ENCODE results near the gene CDKN1B.

Gene CDKN1B

DNA sequence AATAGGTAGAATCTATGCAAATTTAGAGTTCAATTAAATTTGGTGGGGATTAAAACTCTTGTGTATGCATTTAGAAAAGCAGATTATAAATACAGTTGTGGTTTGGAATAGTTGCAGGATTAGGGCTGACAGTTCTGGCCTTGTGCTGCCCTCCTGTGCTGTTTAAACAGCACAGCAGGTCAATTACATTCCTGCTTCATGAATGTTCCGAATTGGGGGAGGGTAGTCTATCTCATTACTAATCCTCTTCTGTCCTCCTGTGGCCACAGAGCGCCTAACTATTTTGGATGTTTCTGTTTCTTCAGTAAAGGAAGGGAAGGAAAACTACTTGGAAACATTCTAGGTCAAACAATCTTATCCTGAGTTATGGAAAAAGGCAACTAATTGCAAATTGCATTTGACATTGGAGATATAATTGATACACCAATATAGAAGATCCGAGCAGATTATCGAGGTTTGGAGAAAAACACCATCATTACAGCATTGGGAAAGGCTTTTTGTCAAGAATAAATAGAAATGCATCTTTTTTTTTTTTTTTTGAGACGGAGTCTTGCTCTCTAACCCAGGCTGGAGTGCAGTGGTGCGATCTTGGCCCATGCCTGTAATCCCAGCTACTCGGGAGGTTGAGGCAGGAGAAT, 12.5 kb upstream of the CDKN1B start:
- peak; percentile 96 for DNase-seq

DNA sequence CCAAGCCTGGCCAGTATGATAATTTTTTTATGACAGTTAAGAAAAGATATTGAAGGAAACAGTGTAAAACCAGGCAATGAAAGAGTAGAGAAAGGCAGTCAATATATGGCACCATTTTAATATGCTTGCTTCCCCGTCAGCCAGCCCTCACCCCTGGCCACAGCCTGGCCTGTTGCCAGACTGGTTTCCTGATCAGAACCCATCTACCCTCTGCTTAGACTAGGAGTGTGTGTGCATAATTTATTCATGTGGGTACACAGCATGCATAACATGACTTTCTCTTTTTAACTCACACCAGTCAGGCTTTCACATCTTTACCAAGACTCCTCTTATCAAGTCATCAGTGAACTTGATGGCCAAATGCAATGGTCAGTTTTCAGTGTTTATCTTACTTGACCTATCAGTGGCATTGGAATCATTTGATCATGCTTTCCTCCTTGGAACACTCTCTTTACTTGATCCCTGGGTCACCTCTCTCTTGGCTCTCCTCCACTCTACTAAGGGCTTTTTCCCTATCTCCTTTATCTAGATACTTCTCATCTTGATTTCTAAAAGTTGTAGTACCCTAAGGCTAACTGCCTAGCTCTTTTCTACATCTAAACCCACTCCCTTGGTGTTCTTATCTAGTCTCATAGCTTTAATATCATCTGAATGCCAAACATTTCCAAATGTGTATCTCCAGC, 11.2 kb upstream of the CDKN1B start:
- peak; percentile 90 for DNase-seq

GRCh38 chr12:12713932-12714275, 3.3 kb upstream of the CDKN1B start:
- no peak for DNase-seq

DNA sequence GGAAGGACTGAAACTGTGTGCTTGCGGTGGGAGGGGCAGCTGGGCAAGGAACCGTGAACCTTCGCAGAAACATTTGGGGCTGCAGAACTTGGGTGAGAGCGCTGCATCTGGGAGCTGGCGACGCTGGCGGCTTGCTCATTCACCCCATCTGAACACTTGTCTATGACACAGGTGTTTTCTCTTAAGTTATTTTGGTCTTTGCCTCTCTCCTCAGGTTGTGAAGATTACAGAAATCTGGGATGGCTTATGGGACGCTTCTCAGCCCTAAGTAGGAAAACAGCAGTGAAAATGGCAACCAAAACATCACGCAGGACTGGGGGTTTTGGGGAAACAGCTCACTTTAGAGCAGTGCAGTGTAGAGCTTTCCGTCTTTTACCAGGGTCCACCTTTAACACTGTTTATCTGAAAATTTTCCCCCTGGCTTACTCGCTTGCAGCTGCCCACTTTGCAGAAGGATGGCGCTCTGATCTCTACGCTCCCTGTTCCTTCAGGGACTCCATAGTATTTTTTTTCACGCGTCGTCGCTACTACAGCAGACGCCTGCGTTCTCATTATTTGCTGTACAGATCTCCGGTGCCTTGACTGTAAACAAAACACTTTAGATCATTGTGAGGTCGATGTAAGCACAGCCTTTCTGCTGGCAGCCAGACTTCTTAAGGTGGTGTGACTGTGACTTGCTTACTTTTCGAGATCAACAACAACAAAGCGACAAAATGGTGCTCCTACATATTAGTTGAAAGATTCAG, 2.7 kb upstream of the CDKN1B start:
- peak; percentile 76 for DNase-seq

DNA sequence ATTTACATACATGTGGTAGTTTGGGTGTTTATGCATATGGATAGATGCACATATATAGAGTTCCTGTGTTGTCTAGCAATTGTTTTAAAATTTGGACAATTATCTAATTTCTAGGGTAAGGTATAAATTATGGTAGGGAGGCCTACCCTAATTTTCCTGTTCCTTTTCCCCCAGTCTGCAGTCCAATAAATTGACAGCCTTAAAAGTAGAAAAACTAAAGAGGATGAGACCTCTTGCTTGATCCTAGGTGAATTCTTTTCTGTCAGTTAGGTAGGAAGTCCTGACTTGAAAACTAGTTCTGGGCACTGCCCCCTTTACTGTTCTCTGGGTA, 2.1 kb upstream of the CDKN1B start:
- DNase-seq, result no peak

- peak; percentile 94 for DNase-seq
Observed at GRCh38 chr12:12715459-12716150, 1.6 kb upstream of the CDKN1B start.

DNA sequence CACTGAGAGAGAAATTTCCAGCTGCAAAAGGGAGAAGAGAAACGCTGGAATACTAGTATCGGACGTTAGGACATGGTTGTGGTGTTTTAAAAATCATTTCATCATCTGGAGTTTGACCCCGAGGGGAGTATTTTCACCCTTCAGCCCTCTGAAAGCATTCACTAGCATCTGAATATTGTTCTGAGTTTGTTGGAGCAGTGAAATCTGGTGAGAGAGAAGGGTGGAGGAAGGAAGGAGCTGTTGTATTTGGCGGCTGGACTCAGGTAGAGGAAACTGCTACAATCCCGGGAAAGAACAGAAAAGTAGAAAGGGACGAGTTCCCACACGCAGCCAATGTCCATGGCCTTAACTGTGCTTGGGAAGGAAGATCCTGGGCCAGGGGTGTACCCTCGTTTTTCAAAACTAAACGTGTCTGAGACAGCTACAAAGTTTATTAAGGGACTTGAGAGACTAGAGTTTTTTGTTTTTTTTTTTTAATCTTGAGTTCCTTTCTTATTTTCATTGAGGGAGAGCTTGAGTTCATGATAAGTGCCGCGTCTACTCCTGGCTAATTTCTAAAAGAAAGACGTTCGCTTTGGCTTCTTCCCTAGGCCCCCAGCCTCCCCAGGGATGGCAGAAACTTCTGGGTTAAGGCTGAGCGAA, 896 bp upstream of the CDKN1B start:
- DNase-seq, result no peak

- peak; percentile 69 for DNase-seq
Observed at GRCh38 chr12:12717586-12718380, 615 bp downstream of the CDKN1B start.

GRCh38 chr12:12718381-12718759, 1.2 kb downstream of the CDKN1B start:
- peak; percentile 30 for DNase-seq

DNA sequence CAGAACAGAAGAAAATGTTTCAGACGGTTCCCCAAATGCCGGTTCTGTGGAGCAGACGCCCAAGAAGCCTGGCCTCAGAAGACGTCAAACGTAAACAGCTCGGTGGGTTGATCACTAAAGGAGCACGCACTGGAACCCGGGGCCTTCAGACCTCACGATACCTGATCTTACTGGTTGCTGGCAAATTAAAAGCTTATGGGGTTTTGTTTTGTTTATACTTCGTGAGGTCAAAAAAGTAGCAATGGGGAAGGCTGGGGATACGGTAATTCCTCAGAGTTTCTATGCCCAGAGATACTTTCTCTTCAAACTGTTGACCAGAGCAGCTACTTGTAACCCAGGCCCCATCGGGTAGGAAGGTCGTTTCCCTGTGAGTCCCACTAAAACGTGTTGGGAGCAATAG, 1.7 kb downstream of the CDKN1B start:
- peak; percentile 57 for DNase-seq

DNA sequence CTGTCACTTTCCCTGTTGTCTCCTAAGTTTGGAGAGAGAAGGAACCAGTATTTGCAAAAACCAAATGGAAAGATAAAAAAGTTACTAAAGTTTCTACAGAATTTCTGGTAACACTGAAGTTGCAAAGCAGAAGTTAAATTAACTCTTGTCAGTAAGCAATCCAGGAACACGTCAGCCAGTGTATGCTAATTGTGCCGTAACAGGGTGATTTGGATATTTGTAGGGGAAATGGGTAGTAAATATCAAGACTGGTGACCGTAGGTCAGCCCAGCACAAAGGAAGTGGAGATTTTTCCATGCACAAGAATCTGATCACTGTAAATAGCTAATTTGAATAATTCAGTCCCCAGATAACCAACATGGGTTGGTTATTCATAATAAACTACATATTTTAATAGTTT, 2.3 kb downstream of the CDKN1B start:
- peak; percentile 76 for DNase-seq

- DNase-seq, result peak; percentile 43
Observed at GRCh38 chr12:12720052-12720451, 2.9 kb downstream of the CDKN1B start.

DNA sequence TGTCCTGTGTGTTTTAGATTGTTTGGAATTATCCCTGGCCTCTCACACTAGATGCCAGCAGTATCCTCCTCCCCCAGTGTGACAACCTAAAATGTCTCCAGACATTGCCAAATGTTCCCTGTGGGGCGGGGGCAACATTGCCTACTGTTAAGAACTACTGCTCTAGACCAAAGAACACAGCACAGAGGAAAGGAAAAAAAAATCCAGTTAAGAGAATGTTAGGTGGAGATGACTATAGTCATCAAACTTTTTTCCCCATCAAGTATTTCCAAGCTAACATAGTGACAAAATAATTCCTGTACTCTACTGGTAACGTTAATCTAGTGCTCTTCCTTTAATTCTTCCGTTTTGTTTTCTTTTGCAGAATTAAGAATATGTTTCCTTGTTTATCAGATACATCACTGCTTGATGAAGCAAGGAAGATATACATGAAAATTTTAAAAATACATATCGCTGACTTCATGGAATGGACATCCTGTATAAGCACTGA, 3.5 kb downstream of the CDKN1B start:
- peak; percentile 57 for DNase-seq

DNA sequence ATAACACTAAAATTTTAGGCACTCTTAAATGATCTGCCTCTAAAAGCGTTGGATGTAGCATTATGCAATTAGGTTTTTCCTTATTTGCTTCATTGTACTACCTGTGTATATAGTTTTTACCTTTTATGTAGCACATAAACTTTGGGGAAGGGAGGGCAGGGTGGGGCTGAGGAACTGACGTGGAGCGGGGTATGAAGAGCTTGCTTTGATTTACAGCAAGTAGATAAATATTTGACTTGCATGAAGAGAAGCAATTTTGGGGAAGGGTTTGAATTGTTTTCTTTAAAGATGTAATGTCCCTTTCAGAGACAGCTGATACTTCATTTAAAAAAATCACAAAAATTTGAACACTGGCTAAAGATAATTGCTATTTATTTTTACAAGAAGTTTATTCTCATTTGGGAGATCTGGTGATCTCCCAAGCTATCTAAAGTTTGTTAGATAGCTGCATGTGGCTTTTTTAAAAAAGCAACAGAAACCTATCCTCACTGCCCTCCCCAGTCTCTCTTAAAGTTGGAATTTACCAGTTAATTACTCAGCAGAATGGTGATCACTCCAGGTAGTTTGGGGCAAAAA, 4.1 kb downstream of the CDKN1B start:
- peak; percentile 48 for DNase-seq

GRCh38 chr12:12721814-12722434, 4.8 kb downstream of the CDKN1B start:
- DNase-seq, result no peak

DNA sequence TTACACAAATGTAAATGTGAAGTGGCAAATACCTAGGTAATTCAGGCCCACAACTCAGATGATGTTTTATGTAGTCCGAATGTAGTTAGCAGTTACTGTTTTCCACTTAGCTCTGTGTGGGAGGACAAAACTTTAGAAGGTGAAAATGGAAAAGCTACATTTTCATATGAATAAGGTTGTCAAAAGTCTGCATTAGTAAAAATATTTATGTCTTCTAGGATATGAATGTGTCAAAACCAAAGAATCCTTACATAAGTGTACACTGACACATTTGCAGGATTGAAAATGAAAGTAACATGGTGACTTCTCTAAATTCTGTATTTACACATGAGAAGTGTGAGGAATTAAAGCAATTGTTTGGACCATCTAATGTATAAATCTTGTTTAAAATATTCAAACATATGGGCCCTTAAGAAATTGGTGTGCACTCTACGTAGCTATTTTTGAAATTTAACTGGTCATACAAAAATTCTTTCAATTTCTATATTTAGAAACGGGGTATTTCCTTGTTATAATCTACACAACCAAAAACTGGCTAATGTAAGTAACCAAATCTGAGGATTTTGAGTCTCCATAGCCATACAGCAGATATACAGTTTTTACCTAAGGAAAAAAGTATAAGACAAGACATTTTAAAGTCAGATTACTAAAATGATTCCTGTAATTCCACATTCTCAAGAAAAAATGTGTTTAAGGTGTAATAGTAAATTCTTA, 5.4 kb downstream of the CDKN1B start:
- peak; percentile 63 for DNase-seq

DNA sequence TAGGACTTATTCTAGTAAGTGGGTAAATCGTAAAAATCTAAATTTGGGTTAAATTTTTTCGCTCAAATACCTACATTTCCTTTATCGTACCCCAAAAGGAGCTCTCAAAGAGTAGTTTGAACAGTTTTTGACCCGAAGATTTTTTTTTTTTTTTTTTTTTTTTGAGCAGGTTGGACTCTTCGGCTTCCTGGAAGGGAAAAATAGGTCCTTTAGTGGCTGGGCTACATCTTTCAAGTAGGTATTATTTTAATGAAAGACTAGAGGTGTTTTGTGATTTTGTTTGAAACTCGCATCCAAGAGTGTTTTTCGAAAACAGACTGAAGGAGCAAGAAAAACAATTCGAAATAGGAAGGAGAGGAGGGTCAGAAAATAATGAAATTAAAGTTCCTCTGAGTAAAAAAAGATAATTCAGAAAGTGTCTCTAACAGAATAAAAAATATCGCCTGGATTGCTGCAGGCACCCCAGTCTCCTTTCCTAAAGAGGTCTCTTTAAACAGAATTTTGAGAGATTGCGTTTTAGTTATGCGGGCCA, 6.0 kb downstream of the CDKN1B start:
- peak; percentile 43 for DNase-seq

GRCh38 chr12:12723681-12724420, 6.7 kb downstream of the CDKN1B start:
- DNase-seq, result peak; percentile 67

GRCh38 chr12:12724421-12725085, 7.4 kb downstream of the CDKN1B start:
- DNase-seq, result peak; percentile 49
